Left colon (tissue), 2 donors: ENCODE measurements around the gene PPARD. TPM values are rescaled to one million over a fixed set of nuclear protein-coding genes. Genes with fewer than 3 reads are reported as not detected.
A peak's percentile ranks its signal among the peaks of the same experiment; 100 is the strongest.

Source experiments
- ATAC-seq: fragments of 200-7000 bp; cut with Tn5 transposase; one replicate; pipeline ENCODE4 v1.9.1; 2020; ENCODE audit warnings: mild to moderate bottlenecking, moderate library complexity
- DNase-seq, 2 donors: peaks; one replicate each; pipeline ENCODE4 v3.0.0-alpha.2; 2020
- intact Hi-C, 2 donors: fragments of 100-400 bp; cut with DNase I in 1 of 2; cut with micrococcal nuclease in 1 of 2; formaldehyde crosslinking; loops; one replicate each; pipeline versions ENCODE4 v1.11.2 to v1.14.0; 2022; cut with DNase I, micrococcal nuclease
- total RNA-seq, 2 donors: library from RNA; stranded (reverse); fragmentation: NEBNext Ultra II Directional; extraction: Animal tissue kit (Norgen Biotek cat#: 25700); gene quantifications; one replicate each; pipeline ENCODE4 v1.2.1, GENCODE V29; 2021
- donor health status: DM: no; HTN: no; CAD: no.
- donor health status: DM: yes; HTN: yes; CAD: no.

Gene PPARD
- total RNA-seq, 2 donors from 2014 or later = 36.0 to 68.0 TPM

- DNase-seq = no peak
- no peak for ATAC-seq
- intact Hi-C loops = no loop called here
Observed at GRCh38 chr6:35448191-35448590, 105.8 kb downstream of the PPARD start.

DNA sequence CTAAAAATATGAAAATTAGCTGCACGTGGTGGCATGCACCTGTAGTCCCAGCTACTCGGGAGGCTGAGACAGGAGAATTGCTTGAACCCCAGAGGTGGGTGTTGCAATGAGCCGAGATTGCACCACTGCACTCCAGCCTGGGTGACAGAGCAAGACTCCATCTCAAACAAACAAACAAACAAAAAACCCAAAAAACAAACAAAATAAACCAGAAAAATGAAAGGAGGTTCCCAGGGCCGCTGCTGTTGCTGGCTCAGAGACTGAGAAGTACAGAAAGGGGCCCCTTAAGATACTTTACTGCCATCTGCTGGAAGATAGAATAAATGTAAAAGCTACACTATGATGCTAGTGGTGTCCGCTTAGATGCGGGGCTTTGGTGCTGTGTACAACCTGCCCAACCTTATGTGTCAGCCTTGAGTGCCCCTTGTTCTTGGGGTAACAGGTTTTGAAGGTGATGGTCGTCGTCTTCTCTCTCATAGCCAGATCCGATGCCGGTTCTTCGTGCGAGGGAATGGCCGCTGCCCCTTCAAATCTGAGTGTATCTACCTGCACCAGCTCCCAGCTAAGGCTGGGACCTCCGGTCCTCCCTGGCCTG is 107.0 kb downstream of the PPARD start:
- ATAC-seq = peak; percentile 45
- DNase-seq = peak in 1 of 2 donors; percentile 31
- intact Hi-C loops = loop anchor here in 1 of 2 donors (1.0 kb wide), 1 partner anchor 107 kb away; the partner anchor contains the start of gene PPARD

DNA sequence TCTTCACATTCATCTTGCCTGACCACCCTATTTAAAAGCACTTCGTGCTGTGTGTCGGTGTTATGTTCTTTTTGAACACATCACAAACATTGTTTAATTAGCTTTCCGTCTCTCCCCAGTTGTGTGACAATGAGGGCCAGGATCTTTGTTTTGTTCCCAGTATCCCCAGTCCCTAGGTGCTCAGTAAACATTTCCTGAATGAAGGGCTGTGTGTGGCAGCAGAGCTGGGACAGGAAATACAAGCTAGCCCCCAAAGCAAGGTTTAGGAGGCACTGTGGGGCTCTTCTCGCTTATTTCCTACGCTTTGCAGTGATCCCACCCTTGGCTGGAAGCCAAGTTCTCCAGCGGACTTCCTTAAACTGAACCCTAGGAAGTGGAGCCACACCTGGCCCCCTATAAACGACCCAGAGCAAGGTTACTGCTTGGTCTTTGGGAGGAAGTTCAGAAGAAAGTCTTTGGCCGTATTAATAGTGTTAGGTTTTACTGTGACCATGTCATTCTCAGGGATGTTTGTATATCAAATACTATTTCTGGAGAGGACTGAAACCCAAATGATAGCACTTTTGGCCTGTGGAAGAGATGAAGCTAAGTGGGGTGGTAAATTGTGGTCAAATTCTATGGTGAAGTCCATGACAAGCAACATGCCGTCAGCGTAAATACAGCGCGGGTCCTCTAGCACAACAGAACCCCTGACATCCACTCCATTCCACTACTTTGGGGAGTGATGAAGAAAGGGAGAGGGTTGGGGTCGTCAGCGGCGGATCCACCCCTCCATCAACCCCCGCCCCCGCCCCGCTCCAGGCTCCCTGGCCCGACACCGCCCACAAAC is 109.2 kb downstream of the PPARD start:
- no peak for ATAC-seq
- peak in 1 of 2 donors; percentile 43 for DNase-seq
- intact Hi-C loops = no loop called here

- ATAC-seq = peak; percentile 97
- DNase-seq = peak; percentile 91 to 98
- intact Hi-C loops = no loop called here
Observed at GRCh38 chr6:35452183-35453090, 110.1 kb downstream of the PPARD start, which contains the start of gene FANCE. FANCE (plus strand) TSS chr6:35452338; CDS start chr6:35452546, 208 bp downstream.

GRCh38 chr6:35453236-35453635 is 110.9 kb downstream of the PPARD start:
- DNase-seq (no peak), ATAC-seq (no peak)
- intact Hi-C loops = no loop called here

DNA sequence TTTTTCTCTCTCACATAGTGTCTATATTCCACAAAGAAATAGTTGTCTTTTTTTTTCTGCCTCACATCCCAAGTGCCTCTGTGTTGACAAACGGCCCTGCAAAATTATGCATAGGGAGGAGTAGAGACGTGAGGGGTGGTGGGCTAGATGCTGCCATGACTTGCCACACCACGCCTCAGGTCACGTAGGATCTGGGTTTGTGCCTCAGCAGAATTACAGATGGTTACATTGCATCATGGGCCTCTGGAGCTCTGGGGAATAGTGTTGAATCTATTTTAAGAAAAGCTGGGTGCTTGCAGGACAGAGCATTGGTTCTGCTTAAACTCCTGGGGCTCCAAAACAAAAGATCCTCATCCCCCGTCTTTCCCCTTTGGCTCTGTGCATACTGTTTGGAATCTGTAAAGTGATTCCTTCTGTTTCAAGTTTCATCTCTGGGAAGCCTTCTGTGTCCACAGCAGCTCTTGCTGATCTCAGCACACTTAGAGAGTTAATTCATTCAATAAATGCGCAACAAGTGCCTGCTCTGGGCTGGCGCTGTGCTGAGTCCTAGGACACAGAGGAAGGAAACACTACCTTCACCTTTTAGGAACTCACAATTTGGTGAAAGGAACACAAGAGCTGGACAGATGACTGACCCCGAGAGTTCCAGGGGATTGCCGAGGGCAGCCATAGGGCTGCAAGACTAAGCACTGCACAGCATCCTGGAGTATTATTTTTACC is 112.2 kb downstream of the PPARD start:
- no peak for DNase-seq

GRCh38 chr6:35457907-35458306 is 115.5 kb downstream of the PPARD start:
- ATAC-seq = no peak
- intact Hi-C loops = no loop called here
- DNase-seq = no peak

More for the DNA sequence above, 112.2 kb downstream of the PPARD start:
- intact Hi-C loops = no loop called here
- no peak for ATAC-seq

DNA sequence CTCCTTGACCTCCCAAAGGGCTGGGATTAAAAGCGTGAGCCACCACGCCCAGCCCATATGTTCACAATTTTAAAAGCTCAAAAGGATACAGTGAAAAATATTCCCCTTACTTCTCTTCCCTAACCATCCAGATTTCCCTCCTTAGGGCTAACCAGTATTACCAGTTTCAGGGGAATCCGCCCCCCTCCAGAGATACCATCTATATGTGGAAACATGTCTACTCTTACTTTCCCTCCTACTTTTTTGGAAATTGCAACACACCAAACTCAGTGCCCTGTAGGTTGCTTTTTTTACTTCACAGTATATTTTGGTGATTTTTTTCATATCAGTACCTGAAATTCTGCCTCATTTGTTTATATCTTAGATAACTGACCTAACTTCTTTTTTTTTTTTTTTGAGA is 118.9 kb downstream of the PPARD start:
- intact Hi-C loops = no loop called here
- no peak for ATAC-seq

GRCh38 chr6:35463292-35463691 is 120.9 kb downstream of the PPARD start:
- intact Hi-C loops = no loop called here
- no peak for DNase-seq
- ATAC-seq = no peak

More for the DNA sequence above, 118.9 kb downstream of the PPARD start:
- DNase-seq = no peak

GRCh38 chr6:35465646-35466045 is 123.3 kb downstream of the PPARD start:
- no peak for DNase-seq
- ATAC-seq = no peak
- intact Hi-C loops = no loop called here

GRCh38 chr6:35468181-35468979 is 126.0 kb downstream of the PPARD start, which contains the start of gene RPL10A:
RPL10A (plus strand) TSS chr6:35468401; CDS start chr6:35468435, 34 bp downstream.
- DNase-seq (peak; percentile 95 to 96), ATAC-seq (peak; percentile 81)
- intact Hi-C loops = no loop called here

GRCh38 chr6:35468980-35469750 is 126.8 kb downstream of the PPARD start:
- ATAC-seq (peak; percentile 33), DNase-seq (peak in 1 of 2 donors; percentile 57)
- intact Hi-C loops = no loop called here

DNA sequence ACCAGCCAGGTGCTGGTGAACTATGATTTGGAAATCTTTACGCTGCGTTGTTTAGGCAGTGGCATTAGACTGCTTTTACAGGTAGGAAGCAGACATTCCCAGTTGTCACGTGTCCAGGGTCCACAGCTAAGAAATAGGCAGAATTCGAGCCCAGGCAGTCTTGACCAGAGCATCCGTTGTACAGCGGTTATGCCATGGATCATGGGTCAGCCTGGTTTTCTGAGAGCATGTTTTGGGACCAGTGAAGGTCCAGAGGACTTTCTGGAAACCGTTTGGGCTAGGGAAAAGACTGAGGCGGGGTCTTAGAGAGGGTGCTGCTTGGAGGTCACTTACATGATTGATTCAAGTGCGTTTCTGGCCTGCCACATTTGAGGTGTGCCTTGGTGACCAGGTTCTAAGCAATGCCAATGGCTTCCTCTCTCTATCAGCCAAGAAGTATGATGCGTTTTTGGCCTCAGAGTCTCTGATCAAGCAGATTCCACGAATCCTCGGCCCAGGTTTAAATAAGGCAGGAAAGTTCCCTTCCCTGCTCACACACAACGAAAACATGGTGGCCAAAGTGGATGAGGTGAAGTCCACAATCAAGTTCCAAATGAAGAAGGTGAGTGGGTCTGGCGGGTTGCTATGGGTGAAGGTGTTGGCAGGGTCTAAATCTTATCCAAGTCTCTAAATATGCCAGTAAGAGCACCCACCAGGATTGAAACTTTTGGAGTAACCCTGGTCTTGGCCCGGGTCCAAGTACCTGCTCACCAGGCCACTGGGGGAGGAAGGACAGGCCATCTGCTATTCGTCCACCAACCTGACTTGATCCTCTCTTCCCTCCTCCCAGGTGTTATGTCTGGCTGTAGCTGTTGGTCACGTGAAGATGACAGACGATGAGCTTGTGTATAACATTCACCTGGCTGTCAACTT is 127.6 kb downstream of the PPARD start:
- DNase-seq (no peak), ATAC-seq (no peak)
- intact Hi-C loops = no loop called here

DNA sequence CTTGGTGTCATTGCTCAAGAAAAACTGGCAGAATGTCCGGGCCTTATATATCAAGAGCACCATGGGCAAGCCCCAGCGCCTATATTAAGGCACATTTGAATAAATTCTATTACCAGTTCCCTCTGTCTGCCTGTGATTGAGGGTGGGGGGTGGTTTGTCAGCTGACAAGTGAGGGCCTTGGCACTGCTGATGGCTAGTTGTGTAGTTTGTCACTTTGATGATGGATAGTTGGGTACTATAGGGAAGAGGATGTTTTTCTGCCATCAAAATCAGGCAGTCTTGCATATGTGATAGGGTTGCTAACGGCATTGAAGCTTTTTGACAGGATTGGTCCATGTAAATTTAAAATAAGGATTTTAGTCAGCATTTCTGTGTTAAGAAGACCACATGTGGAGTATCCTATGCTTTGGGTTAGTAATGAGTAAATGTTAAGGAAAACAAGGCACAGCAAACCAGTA is 128.3 kb downstream of the PPARD start:
- intact Hi-C loops = no loop called here
- DNase-seq (no peak), ATAC-seq (no peak)

GRCh38 chr6:35471836-35472345 is 129.5 kb downstream of the PPARD start:
- intact Hi-C loops = no loop called here
- ATAC-seq = no peak
- DNase-seq = no peak
